Right atrium auricular region (tissue), 2 donors: ENCODE data around the gene HSPB7. TPM values are rescaled to one million over a fixed set of nuclear protein-coding genes. Genes with fewer than 3 reads are reported as not detected.
"Not testable (repeated sequence)": the region's sequence is repeated elsewhere in the genome, so short reads cannot be mapped to it uniquely, and the experiment has no call there.

Source experiments
- DNase-seq: peaks from one replicate; pipeline ENCODE4 v3.0.0-alpha.2; 2019; ENCODE audit warnings: low spot score
- H3K27ac ChIP-seq, 2 donors: fragments of 200-600 bp; sonication (generic); 1 replicate in 1 of 2; 2 replicates in 1 of 2; pipeline ENCODE4 v1.5.1; 2016 to 2019
- H3K27me3 ChIP-seq, 2 donors: fragments of 200-600 bp; sonication (generic); one replicate each; pipeline versions ENCODE4 v1.5.1 to v1.6.0; 2017 to 2019
- H3K36me3 ChIP-seq: fragments of 200-600 bp; sonication (generic); one replicate; pipeline ENCODE4 v1.5.1; 2016
- H3K4me1 ChIP-seq, 2 donors: fragments of 200-600 bp; sonication (generic); one replicate each; pipeline versions ENCODE4 v1.5.1 to v1.6.0; 2017 to 2019
- H3K4me3 ChIP-seq, 2 donors: fragments of 200-600 bp; sonication (generic); 1 replicate in 1 of 2; 2 replicates in 1 of 2; pipeline ENCODE4 v1.5.1; 2017 to 2019; ENCODE audit warnings: mild to moderate bottlenecking in 1 of 2, moderate library complexity in 1 of 2
- H3K9me3 ChIP-seq, 2 donors: fragments of 200-600 bp; sonication (generic); one replicate each; pipeline ENCODE4 v1.5.1; 2019
- total RNA-seq, 2 donors: library from RNA; depleted of rRNA; stranded (reverse); fragments of >200 nt; gene quantifications; one replicate each; pipeline ENCODE4 v1.1.0, GENCODE V29; 2016
- TF ChIP-seq, protein P1 (sequence below), 2 donors: fragments of 200-600 bp; sonication (generic); IDR thresholded peaks; one replicate each; pipeline ENCODE4 v1.5.1; 2019; ENCODE audit warnings: antibody characterized with exemption in 2 of 2

The HSPB7 gene
- total RNA-seq, 2 donors from 2014 or later = 1,082 to 1,229 TPM

DNA sequence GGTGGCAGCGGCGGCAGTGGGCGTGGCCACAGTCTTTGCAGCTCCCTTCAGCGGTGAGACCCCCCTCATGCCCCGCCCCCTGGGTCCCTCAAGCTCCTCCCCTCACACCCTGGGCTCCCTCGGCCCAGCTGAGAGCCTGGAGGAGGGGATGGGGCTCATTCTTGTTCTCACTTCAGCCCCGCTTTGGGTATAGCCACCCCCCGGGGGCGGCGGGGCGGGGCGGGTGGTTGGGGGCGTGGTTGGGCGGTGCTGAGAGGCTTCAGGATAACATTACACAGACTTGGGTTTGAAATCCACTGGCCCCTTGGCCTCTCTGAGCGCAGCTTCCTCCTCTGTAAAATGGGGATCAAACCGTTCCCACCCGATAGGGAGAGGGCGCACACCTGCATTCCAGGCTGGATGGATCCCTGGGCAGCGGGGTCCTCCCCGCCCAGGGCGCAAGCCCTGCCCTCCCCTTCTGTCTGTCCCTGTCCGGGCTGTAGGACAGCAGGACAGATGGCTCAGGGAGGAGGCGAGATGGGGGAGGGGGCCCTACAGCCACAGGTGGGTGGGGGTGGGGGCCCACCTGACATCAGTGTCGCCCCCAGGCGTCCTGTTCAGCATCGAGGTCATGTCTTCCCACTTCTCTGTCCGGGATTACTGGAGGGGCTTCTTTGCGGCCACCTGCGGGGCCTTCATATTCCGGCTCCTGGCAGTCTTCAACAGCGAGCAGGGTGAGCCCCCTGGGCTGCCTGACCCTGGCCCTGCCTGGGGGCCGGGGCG lies 9.1 kb upstream of the HSPB7 start:
- Histone ChIP-seq H3K9me3 (no peaks in the 10 kb centered on the region), H3K36me3 (no peaks in the 10 kb centered on the region), H3K4me1 (peaks cover 0 to 13% of the 10 kb centered on the region in 2 donors), H3K27me3 (no peaks in the 10 kb centered on the region), H3K27ac (peak overlapping the region; percentile 36 to 53), H3K4me3 (peak overlapping the region; percentile 14 to 38)
- TF ChIP-seq, protein P1, sequence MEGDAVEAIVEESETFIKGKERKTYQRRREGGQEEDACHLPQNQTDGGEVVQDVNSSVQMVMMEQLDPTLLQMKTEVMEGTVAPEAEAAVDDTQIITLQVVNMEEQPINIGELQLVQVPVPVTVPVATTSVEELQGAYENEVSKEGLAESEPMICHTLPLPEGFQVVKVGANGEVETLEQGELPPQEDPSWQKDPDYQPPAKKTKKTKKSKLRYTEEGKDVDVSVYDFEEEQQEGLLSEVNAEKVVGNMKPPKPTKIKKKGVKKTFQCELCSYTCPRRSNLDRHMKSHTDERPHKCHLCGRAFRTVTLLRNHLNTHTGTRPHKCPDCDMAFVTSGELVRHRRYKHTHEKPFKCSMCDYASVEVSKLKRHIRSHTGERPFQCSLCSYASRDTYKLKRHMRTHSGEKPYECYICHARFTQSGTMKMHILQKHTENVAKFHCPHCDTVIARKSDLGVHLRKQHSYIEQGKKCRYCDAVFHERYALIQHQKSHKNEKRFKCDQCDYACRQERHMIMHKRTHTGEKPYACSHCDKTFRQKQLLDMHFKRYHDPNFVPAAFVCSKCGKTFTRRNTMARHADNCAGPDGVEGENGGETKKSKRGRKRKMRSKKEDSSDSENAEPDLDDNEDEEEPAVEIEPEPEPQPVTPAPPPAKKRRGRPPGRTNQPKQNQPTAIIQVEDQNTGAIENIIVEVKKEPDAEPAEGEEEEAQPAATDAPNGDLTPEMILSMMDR (IDR thresholded peaks at IDR 0.05) = no peak
- no peak for DNase-seq

DNA sequence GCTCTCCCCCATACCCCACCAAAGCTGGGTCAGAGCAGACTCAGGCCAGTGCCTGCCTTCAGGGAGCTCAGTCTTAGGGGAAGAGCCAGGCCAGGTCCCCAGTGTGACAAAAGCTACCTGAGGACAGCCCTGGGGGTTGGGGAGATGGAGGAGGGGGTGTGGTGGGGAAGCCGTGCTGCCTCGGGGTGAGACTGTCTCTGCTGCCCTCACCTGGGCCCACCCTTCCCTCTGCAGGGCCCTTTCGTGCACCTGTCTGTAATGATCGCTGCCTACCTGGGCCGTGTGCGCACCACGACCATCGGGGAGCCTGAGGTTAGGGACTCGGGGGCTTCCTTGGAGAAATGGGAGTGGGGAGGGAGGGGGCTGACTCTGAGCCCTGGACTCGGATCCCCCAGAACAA lies 8.5 kb upstream of the HSPB7 start:
- Histone ChIP-seq H3K4me3 (peak overlapping the region in 1 of 2 donors; percentile 38), H3K4me1 (peaks cover 0 to 17% of the 10 kb centered on the region in 2 donors), H3K27ac (peak overlapping the region in 1 of 2 donors; percentile 53)
- not testable (repeated sequence) for H3K9me3 ChIP-seq, DNase-seq, H3K36me3 ChIP-seq, H3K27me3 ChIP-seq

DNA sequence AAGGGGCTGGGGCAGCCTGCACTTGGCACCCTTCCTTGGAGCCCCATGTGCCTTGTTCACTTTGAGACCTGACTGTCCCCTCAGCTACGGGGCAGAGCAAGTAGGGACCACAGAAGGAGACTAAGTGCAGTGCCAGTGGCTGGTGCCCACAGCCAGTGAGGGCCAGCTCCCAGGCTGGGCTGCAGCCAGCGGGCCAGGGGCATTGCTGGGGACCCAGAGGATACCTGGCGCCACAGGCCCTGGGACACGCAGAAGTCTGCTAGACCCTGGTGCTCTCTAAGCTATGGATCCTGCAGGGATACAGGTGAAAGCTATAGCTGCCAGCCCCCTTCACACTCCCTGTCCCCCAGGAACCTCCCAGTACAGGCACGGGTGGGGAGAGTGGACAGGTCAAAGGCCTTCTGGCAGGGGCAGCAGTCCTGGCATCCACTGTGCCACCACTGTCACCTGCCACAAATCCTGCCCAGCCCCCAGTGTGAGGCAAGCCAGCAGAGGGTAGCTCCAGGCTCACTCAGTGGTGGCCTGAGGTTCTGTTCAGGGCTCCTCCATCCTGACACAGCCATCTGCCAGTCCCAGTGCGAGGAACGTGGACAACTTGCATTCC lies 5.3 kb upstream of the HSPB7 start:
- no peak overlapping the region for H3K4me3 ChIP-seq
- no peaks in the 10 kb centered on the region for H3K36me3 ChIP-seq
- H3K27ac ChIP-seq = peak overlapping the region; percentile 48 to 94
- H3K9me3 ChIP-seq = no peaks in the 10 kb centered on the region
- TF ChIP-seq, protein P1 (IDR thresholded peaks at IDR 0.05) = no peak
- H3K4me1 ChIP-seq = peaks cover 0 to 43% of the 10 kb centered on the region in 2 donors
- H3K27me3 ChIP-seq = no peaks in the 10 kb centered on the region
- DNase-seq = no peak

DNA sequence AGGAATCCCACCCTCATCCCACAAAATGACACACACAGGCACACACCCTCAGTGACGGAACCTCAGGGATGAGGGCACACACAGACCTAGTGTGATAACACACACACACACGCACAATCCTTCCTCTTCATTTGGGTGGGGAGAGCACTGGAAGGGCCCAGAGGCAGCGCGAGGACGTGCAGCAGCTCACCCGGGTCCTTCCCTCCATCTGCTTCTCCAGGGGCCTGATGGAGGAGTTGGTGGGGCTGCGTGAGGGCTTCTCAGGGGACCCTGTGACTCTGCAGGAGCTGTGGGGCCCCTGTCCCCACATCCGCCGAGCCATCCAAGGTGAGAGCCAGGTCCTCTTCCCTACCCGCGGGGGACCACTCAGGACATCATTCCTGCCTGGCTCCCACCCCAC lies 4.5 kb upstream of the HSPB7 start:
- TF ChIP-seq, protein P1 (IDR thresholded peaks at IDR 0.05) = no peak
- Histone ChIP-seq H3K4me1 (peaks cover 0 to 49% of the 10 kb centered on the region in 2 donors), H3K27ac (peak overlapping the region; percentile 93 to 94), H3K4me3 (no peak overlapping the region), H3K36me3 (peaks cover 3% of the 10 kb centered on the region), H3K27me3 (no peaks in the 10 kb centered on the region), H3K9me3 (no peaks in the 10 kb centered on the region)
- no peak for DNase-seq

DNA sequence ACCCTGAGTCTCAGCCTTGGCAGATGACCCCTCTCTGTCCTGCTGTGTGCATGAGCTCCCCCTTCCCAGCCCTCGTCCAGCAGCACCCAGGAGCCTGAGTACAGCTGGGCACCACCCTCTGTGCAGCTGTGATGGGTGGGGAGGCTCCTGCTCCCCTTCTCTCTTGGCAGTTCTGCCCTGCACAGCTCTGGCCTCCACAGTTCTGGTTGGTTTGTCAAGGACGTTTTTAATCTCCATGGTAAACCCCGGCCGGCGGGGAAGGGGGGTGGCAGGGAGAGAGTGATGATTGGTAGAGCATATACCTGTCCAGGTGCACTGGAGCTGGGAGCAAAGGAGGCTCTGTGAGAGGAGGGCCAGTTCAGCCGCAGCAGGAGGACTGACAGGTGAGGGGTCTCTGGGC lies 3.8 kb upstream of the HSPB7 start, which contains the start of gene CLCNKA:
TSS of gene CLCNKA (plus strand) at position 356 of the 400 bp plus-strand sequence. CDS start 584 bp downstream, outside the sequence.
- no peak for DNase-seq

DNA sequence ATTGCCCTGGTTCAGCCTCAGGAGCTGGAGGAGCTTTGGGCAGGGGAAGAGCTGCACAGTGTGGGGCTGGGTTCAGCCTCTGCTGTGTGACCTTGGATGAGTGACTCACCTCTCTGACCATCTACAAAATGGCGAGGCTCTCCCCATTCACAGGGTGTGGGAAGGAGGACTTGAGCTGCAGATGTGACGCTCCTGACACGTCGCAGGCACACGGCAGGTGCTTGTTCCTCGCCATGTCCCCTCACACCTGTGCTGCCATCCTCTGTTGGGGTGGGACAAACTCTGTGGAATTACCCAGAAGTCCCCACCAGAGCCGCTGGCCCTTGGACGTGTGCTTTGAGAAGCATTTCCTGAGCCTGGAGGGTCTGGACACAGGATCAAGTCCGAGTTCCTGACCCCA lies 3.0 kb upstream of the HSPB7 start:
- peaks cover 0 to 45% of the 10 kb centered on the region in 2 donors for H3K4me1 ChIP-seq
- H3K27me3 ChIP-seq, H3K9me3 ChIP-seq, H3K4me3 ChIP-seq, DNase-seq: not testable (repeated sequence)
- peaks cover 16% of the 10 kb centered on the region for H3K36me3 ChIP-seq
- peak overlapping the region; percentile 93 to 94 for H3K27ac ChIP-seq

More for the DNA sequence above, 3.8 kb upstream of the HSPB7 start, which contains the start of gene CLCNKA:
- TF ChIP-seq, protein P1 (IDR thresholded peaks at IDR 0.05) = no peak
- Histone ChIP-seq H3K27me3 (no peaks in the 10 kb centered on the region), H3K27ac (peak within 1 kb of the TSS; percentile 93 to 94), H3K36me3 (peaks cover 10% of the 10 kb centered on the region), H3K4me3 (no peak within 1 kb of the TSS), H3K4me1 (peaks cover 0 to 46% of the 10 kb centered on the region in 2 donors), H3K9me3 (no peaks in the 10 kb centered on the region)
